HCT116 (cell line): ENCODE data around the gene ABCA3. TPM values are rescaled to one million over a fixed set of nuclear protein-coding genes. Genes with fewer than 3 reads are reported as not detected.

ENCODE experiments used
- ATAC-seq: fragments of 200-7000 bp; cut with Tn5 transposase; 2 replicates; pipeline ENCODE4 v1.9.1; 2020; ENCODE audit warnings: mild to moderate bottlenecking, moderate library complexity
- BruUV-seq: library from RNA; stranded (reverse); fragments of 400-500 nt; replicated peaks from 2 replicates; lab custom pipeline; 2021; lab: Mats Ljungman, UMichigan
- CTCF ChIA-PET: fragments of 300-600 bp; sonication (Branson Sonifier 250); formaldehyde crosslinking; loops from one replicate; lab custom pipeline; 2021; ENCODE audit warnings: antibody characterized with exemption; lab: Charles Lee
- POLR2A ChIA-PET: fragments of 300-600, 350-600 bp; sonication (Branson Sonifier 250); formaldehyde crosslinking; loops from one replicate; lab custom pipeline; 2021; ENCODE audit warnings: antibody characterized with exemption; lab: Charles Lee
- RAD21 ChIA-PET, 2 experiments: fragments of 300-600 bp; sonication (Branson Sonifier 250); formaldehyde crosslinking; loops; one replicate each; lab custom pipeline; 2023; ENCODE audit warnings: low total read pairs in 2 of 2; ENCODE audit not compliant: uncharacterized antibody in 2 of 2, unreplicated experiment in 2 of 2, low non-redundant PET in 1 of 2; lab: Charles Lee
- DNase-seq: peaks from one replicate; pipeline ENCODE4 v3.0.0-alpha.2; 2010; ENCODE audit warnings: low read depth, low spot score
- H2AFZ ChIP-seq: fragments of 200-600 bp; shearing (Covaris generic), sonication (generic); 2 replicates; pipeline ENCODE4 v1.6.1; 2017; ENCODE audit warnings: low read depth, mixed run types, mixed read lengths, antibody characterized with exemption, low read length; ENCODE audit not compliant: poor library complexity, severe bottlenecking
- H3K27ac ChIP-seq: 2 replicates; pipeline ENCODE4 v1.5.1; 2012; ENCODE audit warnings: low read depth, low read length
- H3K27me3 ChIP-seq: fragments of 200-600 bp; sonication (generic); 2 replicates; pipeline ENCODE4 v1.6.1; 2016; ENCODE audit warnings: mixed run types, low read length, mixed read lengths; ENCODE audit not compliant: insufficient read depth
- H3K36me3 ChIP-seq, 2 experiments: fragments of 200-500 bp in 1 of 2; fragments of 200-600 bp in 1 of 2; sonication (Bioruptor generic) in 1 of 2; sonication (generic) in 1 of 2; 2 replicates each; pipeline versions ENCODE4 v1.5.1 to v1.6.1; 2014 to 2016; ENCODE audit warnings: low read length in 2 of 2, inconsistent platforms in 1 of 2, mixed read lengths in 1 of 2, mixed run types in 1 of 2; ENCODE audit not compliant: insufficient read depth in 2 of 2, control insufficient read depth in 1 of 2
- H3K4me1 ChIP-seq, 2 experiments: fragments of 200-600 bp in 1 of 2; sonication (generic) in 1 of 2; 2 replicates each; pipeline versions ENCODE4 v1.5.1 to v1.6.1; 2012 to 2017; ENCODE audit warnings: low read length in 2 of 2, inconsistent platforms in 1 of 2, mild to moderate bottlenecking in 1 of 2, mixed read lengths in 1 of 2, mixed run types in 1 of 2, moderate library complexity in 1 of 2; ENCODE audit not compliant: insufficient read depth in 2 of 2, control insufficient read depth in 1 of 2
- H3K4me2 ChIP-seq: fragments of 200-600 bp; sonication (generic); 2 replicates; pipeline ENCODE4 v1.6.1; 2017; ENCODE audit warnings: mixed run types, low read length, mixed read lengths
- H3K4me3 ChIP-seq, 2 experiments: fragments of 200-600 bp in 1 of 2; sonication (generic) in 1 of 2; replicated peaks in 1 of 2; 2 replicates each; pipeline ENCODE4 v1.5.1; 2011 to 2016; ENCODE audit warnings: low read length in 2 of 2, control low read depth in 1 of 2, low read depth in 1 of 2, mild to moderate bottlenecking in 1 of 2, mixed read lengths in 1 of 2, mixed run types in 1 of 2
- H3K79me2 ChIP-seq: fragments of 200-600 bp; sonication (generic); 2 replicates; pipeline ENCODE4 v1.6.1; 2017; ENCODE audit warnings: mild to moderate bottlenecking, mixed run types, low read length, moderate library complexity, mixed read lengths; ENCODE audit not compliant: insufficient read depth
- H3K9ac ChIP-seq: fragments of 200-600 bp; sonication (generic); 2 replicates; pipeline ENCODE4 v1.6.1; 2016; ENCODE audit warnings: low read length, mixed read lengths
- H3K9me2 ChIP-seq: fragments of 200-600 bp; sonication (generic), shearing (Covaris generic); 2 replicates; pipeline ENCODE4 v1.6.1; 2017; ENCODE audit warnings: mixed run types, mild to moderate bottlenecking, moderate library complexity; ENCODE audit not compliant: insufficient read depth
- H3K9me3 ChIP-seq, 2 experiments: fragments of 200-500 bp in 1 of 2; fragments of 200-600 bp in 1 of 2; sonication (Bioruptor generic) in 1 of 2; sonication (generic) in 1 of 2; 2 replicates each; pipeline ENCODE4 v1.6.1; 2014 to 2017; ENCODE audit warnings: low read length in 2 of 2, mixed read lengths in 2 of 2, inconsistent platforms in 1 of 2, low read depth in 1 of 2, mild to moderate bottlenecking in 1 of 2, mixed run types in 1 of 2, moderate library complexity in 1 of 2; ENCODE audit not compliant: control insufficient read depth in 1 of 2, insufficient read depth in 1 of 2
- H4K20me1 ChIP-seq: fragments of 200-600 bp; sonication (generic), shearing (Covaris generic); 2 replicates; pipeline ENCODE4 v1.6.1; 2017; ENCODE audit warnings: mixed run types, mild to moderate bottlenecking, moderate library complexity; ENCODE audit not compliant: insufficient read depth
- CBX3 ChIP-seq: IDR thresholded peaks from 2 replicates; pipeline ENCODE4 v1.6.1; 2012; ENCODE audit warnings: low read depth
- EZH2 ChIP-seq: fragments of 200-600 bp; sonication (generic); IDR thresholded peaks from 2 replicates; pipeline ENCODE4 v1.6.1; 2017; ENCODE audit warnings: antibody characterized with exemption, mixed run types
- FOSL1 ChIP-seq: IDR thresholded peaks from 2 replicates; pipeline ENCODE4 v1.6.1; 2012; ENCODE audit warnings: low read depth
- YY1 ChIP-seq: IDR thresholded peaks from 2 replicates; pipeline ENCODE4 v1.6.1; 2011; ENCODE audit warnings: low read length, low read depth, moderate library complexity, mild to moderate bottlenecking; ENCODE audit not compliant: insufficient replicate concordance; ENCODE audit errors: extremely low read depth
- ZNF274 ChIP-seq: fragments of 200-500 bp; sonication (Bioruptor generic); IDR thresholded peaks from 2 replicates; pipeline ENCODE4 v1.6.1; 2014; ENCODE audit warnings: mild to moderate bottlenecking, low read depth, low read length, inconsistent platforms
- intact Hi-C: fragments of 100-400 bp; cut with micrococcal nuclease; formaldehyde crosslinking; loops from 2 replicates; pipeline ENCODE4 v1.10.0; 2022
- total RNA-seq: library from RNA; stranded (reverse); gene quantifications from one replicate; pipeline ENCODE4 v1.2.1, GENCODE V29; 2021; ENCODE audit not compliant: unreplicated experiment
- TF ChIP-seq, protein P1 (sequence below): IDR thresholded peaks from 2 replicates; pipeline ENCODE4 v1.6.1; 2011; ENCODE audit warnings: mild to moderate bottlenecking, low read length, moderate library complexity; ENCODE audit not compliant: insufficient replicate concordance; ENCODE audit errors: extremely low read depth

The ABCA3 gene
- total RNA-seq, 1 experiment from 2014 or later: 5.4 TPM

DNA sequence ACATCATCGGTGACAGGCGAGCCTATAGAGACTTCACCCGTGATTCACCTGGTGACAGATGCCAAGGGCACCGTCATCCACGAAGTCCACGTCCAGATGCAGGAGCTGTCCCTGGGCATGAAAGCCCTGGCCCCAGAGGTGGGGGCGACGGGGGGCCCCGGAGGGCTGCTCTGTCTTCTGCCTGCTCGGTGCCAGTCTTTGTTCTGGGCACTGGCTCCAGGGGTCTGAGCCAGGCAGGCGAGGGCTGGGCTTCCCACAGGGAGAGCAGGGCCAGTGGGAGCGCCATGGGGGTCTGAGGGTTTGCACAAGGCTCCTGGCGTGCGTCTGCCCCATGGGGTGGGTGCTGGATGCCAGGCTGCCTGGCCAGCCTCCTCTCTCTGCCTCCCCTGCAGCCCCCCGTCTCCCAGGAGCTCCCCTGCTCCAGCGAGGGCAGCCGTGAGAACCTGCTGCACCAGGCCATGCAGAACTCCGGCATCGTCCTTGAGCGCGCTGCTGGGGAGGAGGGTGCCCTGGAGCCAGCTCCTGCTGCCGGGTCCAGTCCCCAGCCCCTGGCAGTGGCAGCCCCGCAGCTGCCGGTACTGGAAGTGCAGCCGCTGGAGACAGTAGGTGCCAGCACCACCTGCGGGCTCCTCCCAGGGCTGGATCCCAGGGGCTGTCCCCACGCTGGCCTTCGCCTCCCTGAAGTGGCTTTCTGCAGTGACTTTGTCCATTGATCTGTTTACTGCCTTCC, 107.3 kb downstream of the ABCA3 start:
- no peak for ATAC-seq
- no peaks in the 10 kb centered on the region for H3K9me2 ChIP-seq
- no peak overlapping the region for H3K4me2 ChIP-seq
- TF ChIP-seq YY1 (no peak), ZNF274 (no peak), FOSL1 (no peak), EZH2 (no peak), CBX3 (no peak)
- TF ChIP-seq, protein P1, sequence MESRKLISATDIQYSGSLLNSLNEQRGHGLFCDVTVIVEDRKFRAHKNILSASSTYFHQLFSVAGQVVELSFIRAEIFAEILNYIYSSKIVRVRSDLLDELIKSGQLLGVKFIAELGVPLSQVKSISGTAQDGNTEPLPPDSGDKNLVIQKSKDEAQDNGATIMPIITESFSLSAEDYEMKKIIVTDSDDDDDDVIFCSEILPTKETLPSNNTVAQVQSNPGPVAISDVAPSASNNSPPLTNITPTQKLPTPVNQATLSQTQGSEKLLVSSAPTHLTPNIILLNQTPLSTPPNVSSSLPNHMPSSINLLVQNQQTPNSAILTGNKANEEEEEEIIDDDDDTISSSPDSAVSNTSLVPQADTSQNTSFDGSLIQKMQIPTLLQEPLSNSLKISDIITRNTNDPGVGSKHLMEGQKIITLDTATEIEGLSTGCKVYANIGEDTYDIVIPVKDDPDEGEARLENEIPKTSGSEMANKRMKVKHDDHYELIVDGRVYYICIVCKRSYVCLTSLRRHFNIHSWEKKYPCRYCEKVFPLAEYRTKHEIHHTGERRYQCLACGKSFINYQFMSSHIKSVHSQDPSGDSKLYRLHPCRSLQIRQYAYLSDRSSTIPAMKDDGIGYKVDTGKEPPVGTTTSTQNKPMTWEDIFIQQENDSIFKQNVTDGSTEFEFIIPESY: no peak
- ChIA-PET RAD21 (no interaction called here), POLR2A (no interaction called here), CTCF (no interaction called here)
- no peak overlapping the region; the same call in 1 of the 2 replicates for H3K27ac ChIP-seq
- no peak overlapping the region for H3K4me3 ChIP-seq
- H4K20me1 ChIP-seq: no peaks in the 10 kb centered on the region
- intact Hi-C loops: no loop called here
- no peak overlapping the region for H3K9ac ChIP-seq
- no peak for DNase-seq
- H3K9me3 ChIP-seq: no peaks in the 10 kb centered on the region
- H3K36me3 ChIP-seq: peaks cover 9 to 19% of the 10 kb centered on the region in 2 experiments; a peak in 3 of 4 replicates
- no peak overlapping the region for H2AFZ ChIP-seq
- H3K79me2 ChIP-seq: peaks cover 18% of the 10 kb centered on the region; the same call in 1 of the 2 replicates
- no peaks in the 10 kb centered on the region for H3K27me3 ChIP-seq
- no TSS peak for BruUV-seq
- H3K4me1 ChIP-seq: peaks cover 0 to 8% of the 10 kb centered on the region in 2 experiments; a peak in 2 of 4 replicates
